Right renal cortex interstitium (tissue), 3 donors: ENCODE measurements around the gene UBE3C. TPM values are rescaled to one million over a fixed set of nuclear protein-coding genes. Genes with fewer than 3 reads are reported as not detected.
"Not testable (repeated sequence)": the region's sequence is repeated elsewhere in the genome, so short reads cannot be mapped to it uniquely, and the experiment has no call there.

ENCODE experiments used
- DNase-seq, 3 donors: peaks; one replicate each; pipeline ENCODE4 v3.0.0-alpha.2; 2013; ENCODE audit warnings: low read depth in 3 of 3, low spot score in 2 of 3
- polyA plus RNA-seq, 3 donors: library from polyadenylated mRNA; unstranded; fragments of 120-200 nt; gene quantifications; one replicate each; pipeline ENCODE4 v1.2.1, GENCODE V29; 2013; ENCODE audit not compliant: insufficient read length in 3 of 3

The UBE3C gene
- polyA plus RNA-seq, 3 donors: 39.7 to 40.5 (median 39.8) TPM

DNA sequence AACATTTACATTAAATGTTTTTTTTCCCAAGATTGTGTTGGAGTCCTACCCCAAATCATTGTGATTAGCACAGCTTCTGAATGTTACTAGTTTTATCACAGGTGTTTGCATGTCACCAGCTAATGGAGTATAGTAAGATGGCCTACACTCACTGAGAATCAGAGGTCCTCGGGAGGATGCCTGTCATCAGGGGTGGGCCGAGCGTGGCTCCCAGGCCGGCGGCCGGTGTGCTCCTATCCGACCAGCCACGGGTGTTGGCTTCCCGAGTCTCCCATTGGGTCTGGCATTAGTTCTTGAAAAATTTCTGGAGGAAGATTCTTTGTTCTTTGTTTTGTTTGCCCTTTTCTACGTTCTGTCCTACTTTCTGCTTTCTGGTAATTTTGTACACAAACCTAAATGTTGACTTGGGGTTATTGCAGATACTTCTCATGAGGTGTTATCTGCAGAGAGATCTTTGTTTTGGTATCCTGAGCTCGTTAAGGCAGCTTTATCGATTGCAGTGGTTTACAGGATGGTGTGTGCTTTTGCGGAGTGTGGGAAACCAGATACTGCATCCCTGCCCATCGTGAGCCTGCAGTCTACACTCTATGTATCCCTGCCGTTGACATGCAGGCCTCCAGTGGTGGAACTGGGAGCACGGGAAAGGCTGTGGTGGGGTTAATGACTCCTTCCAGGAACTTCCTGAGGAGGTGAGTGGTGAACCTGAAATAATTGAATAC, 130.8 kb downstream of the UBE3C start:
- DNase-seq: no peak

DNA sequence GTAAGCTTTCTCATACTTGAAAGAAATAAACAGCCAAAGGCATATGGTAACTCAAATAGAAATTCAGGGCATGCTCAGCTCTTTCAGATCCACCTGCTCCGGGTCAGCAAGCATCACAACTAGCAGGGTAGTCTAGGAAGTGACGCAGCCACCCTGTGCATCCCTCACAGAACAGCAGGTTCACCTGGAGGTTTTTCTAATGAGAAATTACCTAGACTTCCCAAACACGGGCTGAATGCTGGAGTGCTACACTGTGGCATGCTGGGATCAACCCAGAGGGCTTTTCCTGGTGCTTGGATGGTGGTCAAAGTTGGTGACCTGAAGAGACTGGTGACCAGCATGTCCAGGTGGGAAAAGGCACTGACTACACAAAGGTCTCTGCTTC, 131.3 kb downstream of the UBE3C start:
- DNase-seq: no peak

DNA sequence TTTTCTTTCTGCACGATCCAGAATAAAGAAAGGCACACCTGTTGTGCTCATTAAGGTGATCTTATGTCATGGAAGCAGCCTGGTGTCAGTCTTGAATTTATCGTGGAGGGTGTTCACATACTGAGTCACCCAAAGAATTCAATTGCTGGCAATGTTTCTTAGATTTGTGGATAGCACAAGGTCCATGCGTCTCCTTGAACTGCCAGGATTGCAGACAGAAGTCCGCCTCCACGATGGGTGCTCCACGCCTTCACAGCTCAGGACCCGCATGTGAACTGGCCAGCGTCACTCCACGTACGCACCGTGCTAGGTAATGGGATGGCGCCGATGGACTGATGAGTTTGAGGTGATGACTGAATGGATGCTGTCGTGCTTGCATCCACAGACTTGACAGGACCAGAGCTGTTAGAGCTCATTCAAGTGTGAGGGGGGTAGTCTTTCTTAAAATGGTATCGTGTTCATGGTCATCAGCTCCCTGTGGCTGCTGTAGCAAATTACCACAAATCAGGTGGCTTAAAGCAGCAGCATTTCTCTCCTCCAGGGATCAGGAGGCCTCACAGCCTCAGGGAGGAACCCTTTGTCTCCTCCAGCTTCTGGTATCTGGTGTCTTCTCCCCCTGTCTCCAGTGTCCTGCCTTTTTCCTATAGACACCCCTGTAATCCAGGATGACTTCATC, 132.7 kb downstream of the UBE3C start:
- DNase-seq: no peak

DNA sequence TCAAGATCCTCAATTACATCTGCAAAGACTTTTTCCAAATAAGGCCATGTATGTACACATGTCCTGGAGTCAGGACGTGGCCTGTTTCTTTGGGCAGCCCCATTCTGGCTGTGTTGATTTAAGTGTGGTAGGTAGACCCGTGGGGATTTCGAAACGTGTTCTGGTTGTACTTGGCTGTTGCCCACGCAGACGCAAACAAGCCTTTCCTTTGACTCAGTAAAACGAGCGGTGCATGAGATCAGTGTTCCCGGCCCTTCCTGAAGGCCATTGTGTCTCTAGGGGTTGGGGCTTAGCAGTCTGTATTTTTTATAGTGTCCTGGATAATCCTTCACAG, 133.2 kb downstream of the UBE3C start:
- DNase-seq: no peak

DNA sequence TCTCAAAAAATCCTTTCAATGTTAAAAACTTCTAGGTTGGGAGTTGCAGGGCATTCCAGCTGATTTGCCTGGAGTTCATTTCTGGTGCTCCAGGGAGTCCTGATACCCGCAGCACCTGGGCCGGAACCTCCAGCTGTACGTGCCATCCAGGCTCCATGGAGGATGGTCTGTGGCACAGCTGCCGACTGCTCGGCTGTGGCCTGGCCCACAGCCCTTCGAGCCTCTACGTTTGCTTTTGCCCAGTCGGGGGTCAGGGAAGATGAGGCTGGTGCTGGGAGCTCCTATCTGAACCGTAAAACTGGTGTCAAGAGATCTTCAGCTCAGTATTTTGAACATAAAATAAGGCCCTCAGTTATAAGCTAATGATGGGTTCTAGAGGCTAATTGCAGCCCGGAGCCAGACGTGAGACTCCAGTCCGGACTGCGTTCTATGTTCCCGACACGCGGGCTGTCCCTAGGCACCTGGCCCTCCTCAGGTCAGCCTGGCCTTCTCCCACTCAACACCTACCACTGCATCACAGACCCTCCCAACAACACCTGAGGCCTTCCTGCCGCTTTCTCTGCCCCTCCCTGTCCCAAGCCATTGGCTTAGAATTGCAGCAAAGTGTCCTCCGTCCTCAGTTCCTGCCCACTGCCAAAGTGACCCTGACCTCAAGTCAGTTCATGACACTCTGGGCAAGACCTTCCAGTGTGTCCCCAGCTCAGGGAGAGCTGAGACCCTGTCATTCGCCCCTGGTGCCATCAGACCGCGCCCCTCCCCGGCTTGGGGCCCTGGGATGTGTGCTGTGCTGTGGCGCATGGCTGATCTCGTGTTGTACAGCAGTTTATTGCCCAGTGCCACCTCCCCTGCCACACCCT, 133.9 kb downstream of the UBE3C start:
- no peak for DNase-seq

DNA sequence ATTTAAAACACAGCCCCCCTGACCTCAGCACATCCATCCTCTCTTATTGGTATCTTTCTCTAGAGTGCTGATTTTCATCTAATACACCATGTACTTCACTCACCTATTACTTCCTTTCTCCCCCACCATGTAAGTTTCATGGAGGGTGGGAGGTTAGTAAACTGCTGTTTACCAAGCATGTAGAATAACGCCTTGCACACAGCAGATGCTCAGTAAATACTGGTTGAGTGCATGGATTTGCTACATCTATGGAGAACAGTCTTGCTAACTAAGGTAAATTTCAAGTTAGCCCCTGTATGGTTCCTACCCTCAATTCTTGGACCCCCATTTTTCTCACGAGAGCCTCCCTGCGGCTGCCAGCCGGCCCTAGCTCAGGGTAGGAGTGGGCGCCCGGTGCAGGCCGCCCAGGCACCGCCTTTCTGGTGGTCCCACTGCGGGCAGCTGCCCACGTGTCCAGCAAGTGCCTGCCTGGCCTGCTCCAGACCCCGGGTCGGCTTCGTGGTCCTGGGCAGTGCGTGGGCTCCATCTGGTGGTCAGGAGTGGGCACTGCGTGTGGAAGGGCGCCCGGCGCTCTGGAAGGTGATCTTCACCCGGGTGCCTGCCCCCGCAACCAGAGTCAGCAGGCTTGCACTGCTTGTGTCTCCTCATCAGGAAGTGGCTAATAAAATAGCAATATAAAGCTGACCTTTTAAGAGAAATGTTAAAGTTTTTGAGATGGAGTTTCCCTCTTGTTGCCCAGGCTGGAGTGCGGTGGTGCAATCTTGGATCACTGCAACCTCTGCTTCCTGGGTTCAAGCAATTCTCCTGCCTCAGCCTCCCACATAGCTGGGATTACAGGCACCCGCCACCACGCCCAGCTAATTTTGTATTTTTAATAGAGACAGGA, 134.7 kb downstream of the UBE3C start:
- peak in 2 of 3 donors; percentile 25 to 32 for DNase-seq

DNA sequence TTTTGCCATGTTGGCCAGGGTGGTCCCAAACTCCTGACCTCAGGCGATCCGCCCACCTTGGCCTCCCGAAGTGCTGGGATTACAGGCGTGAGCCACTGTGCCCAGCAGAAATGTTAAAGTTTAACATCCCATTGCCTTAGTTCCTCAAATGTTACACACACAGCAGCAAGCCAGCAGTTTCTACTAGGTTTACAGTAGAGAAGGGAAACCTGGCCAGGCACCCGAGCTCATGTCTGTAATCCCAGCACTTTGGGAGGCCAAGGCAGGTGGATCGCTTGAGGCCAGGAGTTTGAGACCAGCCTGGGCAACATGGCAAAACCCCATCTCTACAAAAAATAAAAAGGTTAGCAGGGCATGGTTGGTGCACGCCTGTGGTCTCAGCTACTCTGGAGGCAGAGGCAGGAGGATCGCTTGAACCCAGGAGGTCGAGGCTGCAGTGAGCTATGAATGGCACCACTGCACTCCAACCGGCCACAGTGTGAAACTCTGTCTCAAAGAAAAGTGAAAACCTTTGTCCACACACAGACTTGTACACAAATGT, 135.4 kb downstream of the UBE3C start:
- DNase-seq: not testable (repeated sequence)

DNA sequence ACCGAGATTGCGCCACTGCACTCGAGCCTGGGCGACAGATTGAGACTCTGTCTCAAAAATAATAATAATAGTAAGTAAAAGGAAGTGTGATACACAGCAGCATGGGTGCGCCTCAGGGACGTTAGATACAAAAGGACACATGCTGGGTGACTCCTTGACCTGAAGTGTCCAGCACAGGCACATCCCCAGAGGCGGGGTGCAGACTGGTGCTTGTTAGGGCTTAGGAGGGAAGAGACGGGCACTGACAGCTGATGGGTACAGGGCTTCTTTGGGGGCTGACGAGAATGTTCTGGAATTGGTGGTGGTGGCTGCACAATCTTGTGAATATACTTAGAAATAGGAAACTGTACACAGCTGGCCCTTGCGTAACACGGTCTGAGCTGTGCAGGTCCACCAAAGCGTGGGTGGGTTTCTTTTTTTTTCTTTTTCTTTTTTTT, 136.3 kb downstream of the UBE3C start:
- no peak for DNase-seq

DNA sequence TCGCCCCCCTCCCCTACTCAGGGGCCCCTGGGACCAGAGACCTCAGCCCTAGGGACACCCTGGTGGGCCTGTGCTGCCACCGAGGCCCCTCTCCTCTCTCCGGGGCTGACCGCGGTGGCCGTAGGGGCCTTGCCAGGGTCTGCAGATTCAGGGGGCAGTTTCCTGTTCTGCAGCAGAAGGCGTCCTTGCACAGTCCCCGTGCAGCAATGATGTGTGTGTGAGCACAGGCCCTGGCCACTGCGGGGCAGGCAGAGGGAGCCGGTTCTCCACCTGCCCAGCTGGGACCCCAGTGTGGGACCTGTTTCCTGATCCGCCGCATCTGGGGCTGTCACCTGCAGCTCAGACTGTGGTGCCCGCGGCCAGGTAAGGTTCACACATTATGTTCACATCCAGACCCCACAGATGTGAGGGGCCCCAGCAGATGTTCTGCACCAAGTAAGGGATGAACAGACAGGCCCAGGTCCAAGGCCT, 137.4 kb downstream of the UBE3C start:
- DNase-seq: no peak

DNA sequence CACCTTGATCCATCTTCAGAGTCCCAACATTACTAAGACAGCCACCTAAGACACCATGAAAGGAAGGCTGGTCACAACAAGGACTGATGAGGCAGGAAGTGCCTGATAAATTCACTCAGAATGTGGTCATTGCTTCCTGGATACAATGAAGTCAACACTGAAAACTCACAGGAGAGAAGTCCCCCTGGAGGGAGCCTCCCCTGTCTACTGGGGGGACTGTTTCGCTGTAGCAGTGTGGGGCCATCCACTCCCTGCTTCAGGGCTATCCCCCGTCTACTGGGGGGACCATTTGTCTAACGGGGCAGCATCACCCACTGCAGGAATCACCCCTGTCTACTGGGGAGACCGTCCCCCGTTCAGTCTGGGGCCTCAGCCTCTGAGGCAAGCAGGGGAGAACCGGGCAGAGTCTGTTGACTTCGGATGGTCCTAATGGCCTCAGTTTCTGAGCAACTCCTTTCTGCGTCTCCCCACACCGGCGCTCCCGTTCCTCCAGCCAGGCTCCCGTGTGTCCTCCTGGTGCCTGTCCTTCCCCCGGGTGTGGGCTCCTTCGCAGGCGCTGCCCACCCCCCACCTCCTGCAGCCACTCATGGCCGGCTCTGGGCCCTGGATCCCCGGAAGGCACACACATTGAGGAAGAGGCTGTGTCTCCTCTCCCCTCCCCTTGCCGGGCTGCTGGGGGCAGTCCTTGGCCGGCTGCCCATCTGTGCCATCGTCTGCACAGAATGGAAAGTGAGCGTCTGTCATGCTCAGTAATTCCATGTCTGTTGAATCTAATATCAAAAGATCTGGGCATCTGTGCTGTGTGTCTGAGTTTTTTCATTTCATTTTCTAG, 138.2 kb downstream of the UBE3C start:
- DNase-seq: no peak

DNA sequence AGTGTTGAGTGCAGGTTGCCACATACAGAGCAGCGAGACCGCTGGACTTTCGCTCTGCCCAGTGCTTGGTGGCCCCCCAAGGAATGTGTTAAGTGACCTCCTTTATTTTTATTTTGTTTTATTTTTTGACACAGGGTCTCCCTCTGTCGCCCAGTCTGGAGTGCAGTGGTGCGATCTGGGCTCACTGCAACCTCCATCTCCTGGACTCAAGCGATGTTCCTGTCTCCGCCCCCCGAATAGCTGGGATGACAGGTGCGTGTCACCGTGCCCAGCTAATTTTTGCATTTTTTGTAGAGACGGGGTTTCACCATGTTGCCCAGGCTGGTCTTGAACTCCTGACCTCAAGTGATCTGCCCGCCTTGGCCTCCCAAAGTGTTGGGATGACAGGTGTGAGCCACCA, 138.8 kb downstream of the UBE3C start:
- DNase-seq: not testable (repeated sequence)

DNA sequence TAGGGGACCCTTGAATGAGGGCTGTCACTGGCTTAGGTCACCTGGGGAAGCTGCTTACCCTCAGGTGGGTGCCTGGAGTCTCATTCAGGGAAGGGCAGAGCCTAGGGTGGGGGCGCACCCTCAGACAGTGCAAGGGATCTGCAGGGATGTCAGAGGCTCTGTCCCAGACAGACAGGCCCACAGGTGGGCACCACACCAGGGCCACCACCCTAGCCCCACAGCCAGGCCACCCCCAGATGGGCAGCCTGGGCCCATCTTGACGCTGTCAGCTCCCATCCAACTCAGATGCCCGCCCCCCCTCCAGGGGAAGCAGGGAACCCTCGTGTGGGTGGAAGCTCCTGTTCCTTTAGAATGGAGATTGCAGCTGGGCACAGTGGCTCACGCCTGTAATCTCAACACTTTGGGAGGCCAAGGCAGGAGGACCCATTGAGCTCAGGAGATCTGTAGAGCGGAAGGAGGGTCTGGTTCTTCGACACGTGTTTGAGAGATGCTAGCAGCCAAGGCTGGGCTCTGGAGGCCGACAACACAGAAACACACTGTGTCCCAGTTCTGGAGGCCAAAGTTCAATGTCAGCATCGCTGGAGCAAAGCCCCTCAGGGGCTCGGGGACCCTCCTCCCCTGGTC, 139.6 kb downstream of the UBE3C start:
- no peak for DNase-seq

DNA sequence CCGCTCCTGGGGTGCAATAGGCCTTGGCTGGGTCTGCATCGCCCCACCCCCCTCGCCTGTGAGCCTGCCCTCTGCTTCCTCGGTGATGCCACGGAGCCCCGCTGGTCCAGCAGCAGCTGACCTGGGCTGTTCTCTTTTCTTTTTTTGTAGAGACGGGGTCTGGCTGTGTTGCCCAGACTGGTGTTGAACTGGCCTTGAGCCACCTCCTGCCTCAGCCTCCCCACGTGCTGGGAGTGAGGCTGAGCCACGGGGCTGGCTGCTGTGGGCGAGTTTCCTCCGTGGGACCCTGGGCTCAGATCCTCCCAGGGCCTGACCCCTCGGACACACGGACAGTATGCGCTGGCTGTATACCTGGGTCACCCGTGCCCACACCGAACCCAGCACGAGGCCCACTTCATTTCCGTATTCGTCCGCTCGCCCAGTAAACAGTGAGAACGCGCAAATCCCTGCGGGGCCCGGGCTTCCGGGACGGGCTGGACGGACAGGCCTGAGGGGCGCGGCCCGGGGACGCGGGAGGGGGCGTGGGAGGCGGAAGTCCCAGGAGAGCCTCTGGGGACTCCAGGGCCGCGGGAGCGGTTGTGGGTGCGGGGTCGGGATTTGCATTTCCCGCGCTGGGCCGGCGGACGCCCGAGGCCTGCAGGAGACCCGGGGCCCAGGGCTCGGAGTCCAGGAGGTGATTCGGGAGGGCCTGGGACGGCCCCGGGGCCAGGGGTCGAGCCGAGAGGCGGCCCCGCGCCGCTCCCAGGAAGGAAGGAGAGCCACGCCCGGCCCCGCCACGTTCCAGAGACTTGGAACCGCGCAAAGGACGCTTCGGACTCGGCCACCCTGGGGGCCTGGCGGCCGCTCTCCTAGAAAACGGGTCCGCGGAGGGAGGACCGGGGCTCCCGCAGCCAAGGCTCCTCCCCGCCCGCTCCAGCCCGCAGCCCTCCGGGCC, 140.3 kb downstream of the UBE3C start:
- no peak for DNase-seq

DNA sequence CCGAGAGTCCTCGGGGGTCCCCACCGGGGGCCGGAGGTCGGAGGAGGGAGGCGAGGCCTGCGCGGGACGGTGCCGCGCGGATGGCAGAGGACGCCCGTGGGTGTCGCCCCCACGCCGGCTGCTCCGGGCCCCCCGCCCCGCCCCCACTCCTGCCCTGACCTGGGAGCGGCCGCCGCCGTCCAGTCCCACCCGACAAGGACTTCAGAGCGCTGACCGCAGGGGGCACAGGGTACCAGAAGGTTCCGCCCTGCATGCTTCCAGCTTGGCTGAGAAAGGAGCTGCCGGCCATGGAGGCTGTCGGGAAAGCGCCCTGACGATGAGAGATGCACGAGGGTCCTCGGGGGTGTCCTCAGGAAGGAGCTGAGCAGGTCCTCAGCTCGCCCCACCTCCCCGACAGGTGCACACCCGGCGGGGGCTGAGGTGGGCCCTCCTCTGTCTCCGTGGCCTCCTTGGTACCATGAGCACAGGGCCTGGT, 141.1 kb downstream of the UBE3C start:
- no peak for DNase-seq

DNA sequence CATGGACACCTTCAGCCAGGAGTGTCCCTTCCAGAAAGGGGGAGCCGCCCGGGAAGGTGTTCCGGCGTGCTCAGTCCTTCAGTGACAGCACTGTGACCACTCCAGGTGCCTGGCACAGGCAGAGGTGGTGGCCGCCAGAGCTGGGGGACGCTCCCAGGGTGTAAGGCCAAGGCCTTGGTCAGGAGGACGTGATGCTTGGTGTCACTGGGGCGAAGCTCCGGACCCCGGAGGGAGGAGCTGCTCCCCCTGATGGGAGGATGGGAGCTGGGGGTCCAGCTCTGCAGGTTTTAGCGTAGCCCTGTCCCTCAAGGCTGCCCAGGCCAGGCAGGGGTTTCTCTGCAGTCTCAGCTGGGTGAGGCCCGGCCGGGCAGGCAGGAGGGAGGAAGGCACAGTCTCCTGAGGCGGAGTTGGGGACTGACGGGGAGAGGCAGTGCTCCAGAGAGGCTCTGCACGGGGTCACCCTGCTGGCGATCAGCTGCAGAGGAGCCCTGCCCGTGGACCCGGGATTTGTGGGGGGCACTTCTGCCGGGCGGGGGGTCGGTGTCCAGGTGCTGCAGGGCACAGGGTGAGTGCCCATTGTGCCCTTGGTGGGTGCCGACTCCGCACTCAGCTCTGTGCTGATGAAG, 141.6 kb downstream of the UBE3C start:
- DNase-seq: no peak

DNA sequence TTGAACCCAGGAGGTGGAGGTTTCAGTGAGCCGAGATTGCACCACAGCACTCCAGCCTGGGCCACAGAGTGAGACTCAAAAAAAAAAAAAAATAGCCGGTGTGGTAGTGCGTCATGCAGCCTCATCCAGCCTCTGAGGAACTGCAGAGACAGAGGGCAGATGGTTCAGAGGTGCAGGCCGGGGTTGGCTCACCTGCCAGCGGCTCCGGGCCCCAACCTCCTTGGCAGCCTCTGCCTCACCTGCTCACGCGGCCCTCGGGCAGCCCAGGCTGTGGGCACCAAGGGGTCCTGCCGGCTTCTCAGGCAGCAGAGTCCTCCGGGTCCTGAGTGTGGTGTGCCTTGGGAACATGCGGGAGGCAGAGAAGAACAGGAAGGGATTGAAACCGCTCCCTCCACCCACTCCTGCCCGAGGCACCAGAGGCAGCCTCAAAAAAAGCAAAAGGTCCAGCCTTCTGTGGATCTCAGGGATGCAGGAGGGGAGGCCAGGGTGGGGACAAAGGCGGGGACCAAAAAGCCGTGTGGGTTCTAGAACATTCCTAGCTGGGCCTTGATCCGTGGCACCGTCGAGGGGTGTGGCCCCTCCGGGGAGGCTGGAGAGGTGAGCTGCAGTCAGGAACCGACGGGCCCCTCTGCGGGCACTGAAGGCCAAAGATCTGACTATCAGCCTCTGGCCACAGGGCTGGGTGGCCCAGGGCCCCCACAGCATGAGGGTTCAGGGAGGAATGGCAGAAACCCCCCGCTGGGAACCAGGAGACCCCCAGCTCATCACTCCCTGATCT, 142.7 kb downstream of the UBE3C start:
- DNase-seq: no peak
